Colonic mucosa (tissue), 4 donors: ENCODE data around the gene FAM163A. TPM values are rescaled to one million over a fixed set of nuclear protein-coding genes. Genes with fewer than 3 reads are reported as not detected.
A peak's percentile ranks its signal among the peaks of the same experiment; 100 is the strongest.

Experiments used
- DNase-seq: peaks from one replicate; pipeline ENCODE4 v3.0.0-alpha.2; 2020
- H3K27ac ChIP-seq: fragments of 200-600 bp; one replicate; pipeline ENCODE4 v1.8.0; 2021
- H3K27me3 ChIP-seq: fragments of 200-600 bp; one replicate; pipeline ENCODE4 v1.8.0; 2021
- H3K36me3 ChIP-seq: fragments of 200-600 bp; one replicate; pipeline ENCODE4 v1.8.0; 2021
- H3K4me1 ChIP-seq: fragments of 200-600 bp; one replicate; pipeline ENCODE4 v1.8.0; 2021; ENCODE audit warnings: mild to moderate bottlenecking
- H3K4me3 ChIP-seq: fragments of 200-600 bp; one replicate; pipeline ENCODE4 v1.8.0; 2021
- H3K9ac ChIP-seq, 2 donors: one replicate each; pipeline ENCODE4 v1.7.0; 2013; ENCODE audit warnings: control low read depth in 2 of 2, low read depth in 2 of 2, low read length in 2 of 2
- H3K9me3 ChIP-seq: fragments of 200-600 bp; one replicate; pipeline ENCODE4 v1.8.0; 2021
- intact Hi-C: fragments of 100-400 bp; cut with DNase I; formaldehyde crosslinking; loops from one replicate; pipeline ENCODE4 v1.14.1; 2022
- total RNA-seq, 2 donors: library from RNA; stranded (reverse); fragmentation: NEBNext Ultra II Directional in 1 of 2; extraction: Animal tissue kit (Norgen Biotek cat#: 25700) in 1 of 2; gene quantifications; one replicate each; pipeline ENCODE4 v1.2.1, GENCODE V29; 2021
- TF ChIP-seq, protein P1 (sequence below): fragments of 200-600 bp; IDR thresholded peaks from one replicate; pipeline ENCODE4 v1.8.0; 2022; ENCODE audit warnings: antibody characterized with exemption, mild to moderate bottlenecking
- donor health status: healthy.
- donor health status: DM: no; HTN: no; CAD: no.
- donor health status: DM: no; HTN: no; CAD: no.

The FAM163A gene
- total RNA-seq, 2 donors from 2014 or later, result 0.10 to 0.56 TPM

GRCh38 chr1:179728271-179728670, 14.8 kb upstream of the FAM163A start:
- Histone ChIP-seq H3K27ac (no peak overlapping the region), H3K9me3 (no peaks in the 10 kb centered on the region), H3K9ac (no peak overlapping the region), H3K4me1 (no peaks in the 10 kb centered on the region), H3K27me3 (no peaks in the 10 kb centered on the region), H3K36me3 (no peaks in the 10 kb centered on the region), H3K4me3 (no peak overlapping the region)
- intact Hi-C loops, result no loop called here
- TF ChIP-seq, protein P1, sequence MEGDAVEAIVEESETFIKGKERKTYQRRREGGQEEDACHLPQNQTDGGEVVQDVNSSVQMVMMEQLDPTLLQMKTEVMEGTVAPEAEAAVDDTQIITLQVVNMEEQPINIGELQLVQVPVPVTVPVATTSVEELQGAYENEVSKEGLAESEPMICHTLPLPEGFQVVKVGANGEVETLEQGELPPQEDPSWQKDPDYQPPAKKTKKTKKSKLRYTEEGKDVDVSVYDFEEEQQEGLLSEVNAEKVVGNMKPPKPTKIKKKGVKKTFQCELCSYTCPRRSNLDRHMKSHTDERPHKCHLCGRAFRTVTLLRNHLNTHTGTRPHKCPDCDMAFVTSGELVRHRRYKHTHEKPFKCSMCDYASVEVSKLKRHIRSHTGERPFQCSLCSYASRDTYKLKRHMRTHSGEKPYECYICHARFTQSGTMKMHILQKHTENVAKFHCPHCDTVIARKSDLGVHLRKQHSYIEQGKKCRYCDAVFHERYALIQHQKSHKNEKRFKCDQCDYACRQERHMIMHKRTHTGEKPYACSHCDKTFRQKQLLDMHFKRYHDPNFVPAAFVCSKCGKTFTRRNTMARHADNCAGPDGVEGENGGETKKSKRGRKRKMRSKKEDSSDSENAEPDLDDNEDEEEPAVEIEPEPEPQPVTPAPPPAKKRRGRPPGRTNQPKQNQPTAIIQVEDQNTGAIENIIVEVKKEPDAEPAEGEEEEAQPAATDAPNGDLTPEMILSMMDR, result no peak
- DNase-seq, result no peak

DNA sequence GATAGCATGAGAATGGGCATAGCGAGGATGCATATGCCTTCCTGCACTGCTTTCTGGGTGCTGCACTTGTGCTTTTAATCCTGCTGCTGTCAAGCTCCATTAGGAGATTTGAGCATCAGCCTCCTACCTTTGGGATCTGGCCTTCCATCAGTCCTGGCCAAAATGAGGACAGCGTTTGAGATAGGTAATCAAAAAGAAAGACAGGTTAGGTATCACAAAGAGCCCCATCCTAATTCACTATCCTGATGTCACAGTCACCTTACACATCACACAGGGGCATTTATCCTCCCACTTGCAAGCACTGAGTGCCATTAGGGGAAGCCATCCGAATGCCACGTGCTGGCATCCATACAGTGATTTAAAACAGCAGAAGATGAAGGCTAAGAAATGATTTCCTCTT, 13.2 kb upstream of the FAM163A start:
- no peak overlapping the region for H3K9ac ChIP-seq
- intact Hi-C loops, result no loop called here
- H3K27me3 ChIP-seq, result no peaks in the 10 kb centered on the region
- no peak overlapping the region for H3K27ac ChIP-seq
- H3K4me3 ChIP-seq, result no peak overlapping the region
- H3K36me3 ChIP-seq, result no peaks in the 10 kb centered on the region
- H3K9me3 ChIP-seq, result no peaks in the 10 kb centered on the region
- H3K4me1 ChIP-seq, result no peaks in the 10 kb centered on the region
- TF ChIP-seq, protein P1, result no peak
- no peak for DNase-seq

- Histone ChIP-seq H3K9ac (no peak overlapping the region), H3K4me1 (no peaks in the 10 kb centered on the region), H3K36me3 (no peaks in the 10 kb centered on the region), H3K27me3 (no peaks in the 10 kb centered on the region), H3K9me3 (no peaks in the 10 kb centered on the region), H3K27ac (no peak overlapping the region), H3K4me3 (no peak overlapping the region)
- TF ChIP-seq, protein P1, result no peak
- no peak for DNase-seq
- intact Hi-C loops, result no loop called here
These were observed 11.4 kb upstream of the FAM163A start for GRCh38 chr1:179731643-179732042.

- H3K27ac ChIP-seq, result no peak overlapping the region
- intact Hi-C loops, result no loop called here
- peaks cover 49% of the 10 kb centered on the region for H3K27me3 ChIP-seq
- H3K36me3 ChIP-seq, result no peaks in the 10 kb centered on the region
- no peaks in the 10 kb centered on the region for H3K4me1 ChIP-seq
- TF ChIP-seq, protein P1, result no peak
- no peak overlapping the region for H3K4me3 ChIP-seq
- H3K9me3 ChIP-seq, result no peaks in the 10 kb centered on the region
- no peak overlapping the region for H3K9ac ChIP-seq
- DNase-seq, result no peak
These were observed 800 bp upstream of the FAM163A start for GRCh38 chr1:179742291-179742690.

DNA sequence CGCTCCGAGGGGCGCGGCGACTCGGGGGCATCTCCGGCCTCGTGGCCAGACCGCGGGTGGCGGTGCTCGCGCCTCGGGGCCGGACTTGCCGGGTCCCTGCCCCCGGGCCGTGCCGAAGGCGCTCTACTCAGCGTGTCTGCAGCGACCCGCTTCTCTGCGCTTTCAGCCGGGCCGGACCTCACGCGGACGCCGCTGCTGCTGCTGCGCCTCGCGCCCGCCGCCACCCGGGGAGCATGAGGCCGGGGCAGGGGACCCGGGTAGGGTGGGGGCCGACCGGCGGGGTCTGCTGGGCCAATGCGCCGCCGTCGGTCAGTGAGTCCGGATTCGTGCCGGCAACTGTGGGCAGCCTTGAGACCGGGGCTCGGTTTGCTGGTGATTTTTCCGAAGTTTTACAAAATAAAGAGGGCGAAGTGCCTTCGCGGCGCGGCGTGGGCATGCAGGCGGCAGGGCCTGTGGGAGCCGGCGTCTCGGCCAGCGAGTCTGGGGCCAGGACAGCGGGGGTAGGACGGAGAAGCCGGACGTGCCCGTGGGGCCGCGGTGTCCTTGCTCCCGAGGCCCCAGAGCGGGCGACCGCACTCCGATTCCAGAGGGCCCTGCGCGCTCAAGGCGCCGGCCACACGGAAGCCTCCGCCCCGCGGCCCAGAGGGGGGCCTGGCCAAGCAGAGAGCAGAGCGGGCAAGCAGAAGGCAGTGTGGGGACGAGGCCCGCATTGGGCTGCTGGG, 749 bp downstream of the FAM163A start:
- Histone ChIP-seq H3K27me3 (peaks cover 49% of the 10 kb centered on the region), H3K27ac (no peak overlapping the region)

More for the DNA sequence above, 749 bp downstream of the FAM163A start:
- DNase-seq, result no peak
- Histone ChIP-seq H3K4me1 (no peaks in the 10 kb centered on the region), H3K4me3 (peak overlapping the region; percentile 25), H3K9ac (no peak overlapping the region), H3K9me3 (no peaks in the 10 kb centered on the region), H3K36me3 (no peaks in the 10 kb centered on the region)
- intact Hi-C loops, result no loop called here
- TF ChIP-seq, protein P1, result no peak
